NCI-H345 treated with DMSO at 0.1 percent for 48 hours (cell line): ENCODE results near the gene KLF7.
A peak's percentile ranks its signal among the peaks of the same experiment; 100 is the strongest.

Experiments
- DNase-seq: peaks from one replicate; lab custom pipeline; 2025; ENCODE audit not compliant: unreplicated experiment; lab: John Stamatoyannopoulos, UW

The KLF7 gene

DNA sequence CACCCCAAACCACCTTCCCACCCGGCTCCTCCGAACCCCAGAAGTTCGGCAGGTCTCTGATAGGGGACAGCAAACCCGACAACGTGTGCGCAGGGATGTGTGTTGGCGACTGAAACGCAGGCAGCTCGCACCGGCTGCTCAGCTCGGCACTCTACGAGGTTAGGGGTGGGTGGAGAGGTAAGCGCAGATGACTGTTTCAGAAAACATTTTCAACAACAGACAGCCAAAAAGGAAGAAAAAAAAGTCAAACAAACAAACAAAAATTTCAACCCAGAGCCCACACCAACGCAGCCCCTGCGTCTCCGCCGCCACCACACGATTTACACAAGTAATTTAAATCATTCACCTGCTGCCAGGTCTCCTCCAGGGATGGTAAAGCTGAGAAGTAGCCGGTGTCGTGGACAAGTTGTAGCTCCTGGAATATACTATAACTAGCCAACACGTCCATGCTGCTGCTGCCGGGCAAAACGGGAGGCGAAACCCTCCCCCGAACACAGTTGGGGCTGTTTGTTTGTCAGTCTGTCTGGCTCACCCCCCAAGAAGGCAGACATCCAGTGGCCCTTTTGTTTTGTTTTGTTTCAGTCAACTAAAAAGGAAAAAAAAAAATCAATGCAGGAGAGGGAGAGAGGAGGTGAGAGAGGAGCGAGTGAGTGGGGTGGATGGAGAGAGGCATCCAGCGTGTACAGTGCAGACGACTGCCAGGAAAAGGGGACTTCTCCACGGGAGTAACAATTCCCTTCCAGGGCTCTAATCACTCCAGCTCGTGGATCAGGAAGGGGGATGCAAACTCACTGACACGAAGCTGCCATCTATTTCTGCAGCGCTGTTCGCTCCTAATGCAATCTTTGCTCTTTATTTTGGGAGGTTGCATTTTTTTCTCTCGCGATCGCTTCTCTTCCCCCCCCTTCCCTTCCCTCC is at the start of gene KLF7:
KLF7 (minus strand) TSS at position 828 of the 918 bp plus-strand sequence; CDS start at position 448, 380 bp downstream.
- peak; percentile 59 for DNase-seq

DNA sequence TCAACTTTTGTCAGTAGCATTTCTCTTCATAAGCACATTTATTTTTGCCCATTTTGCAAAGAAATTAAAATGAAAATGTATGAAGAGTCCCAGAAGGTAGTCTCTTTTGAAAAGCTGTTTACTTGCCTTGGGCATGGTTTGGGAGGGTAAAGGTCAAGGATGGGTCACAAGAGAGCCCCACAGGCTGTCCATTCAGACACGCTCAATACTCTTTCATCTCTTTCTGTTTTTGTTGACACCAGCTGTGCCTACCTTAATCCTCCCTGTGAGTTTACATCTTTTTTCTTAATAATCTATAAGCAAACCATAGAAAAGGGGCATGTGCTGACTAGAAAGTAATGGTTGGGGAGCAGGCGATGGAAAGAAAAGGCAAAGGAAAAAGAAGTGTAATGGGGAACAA is 49.6 kb upstream of the KLF7 start:
- no peak for DNase-seq

DNA sequence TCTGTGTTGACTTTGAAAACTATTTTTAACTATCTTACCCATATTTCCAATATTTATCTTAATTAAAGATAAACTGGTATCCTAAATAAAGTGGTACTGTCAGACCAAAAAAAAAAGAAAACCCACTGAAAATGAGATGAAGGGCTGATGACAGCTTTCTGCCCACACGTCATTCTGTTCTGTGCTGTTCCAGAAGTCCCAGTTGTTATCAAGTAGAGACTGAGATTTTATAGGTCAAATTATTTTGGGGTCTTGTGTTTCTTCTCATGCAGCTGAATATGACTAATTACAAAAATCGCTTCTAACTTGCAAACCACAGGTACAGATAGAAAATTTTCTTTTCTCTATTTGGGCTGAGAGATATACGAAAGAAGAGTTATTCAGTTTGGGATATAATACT is 48.7 kb upstream of the KLF7 start:
- no peak for DNase-seq

DNA sequence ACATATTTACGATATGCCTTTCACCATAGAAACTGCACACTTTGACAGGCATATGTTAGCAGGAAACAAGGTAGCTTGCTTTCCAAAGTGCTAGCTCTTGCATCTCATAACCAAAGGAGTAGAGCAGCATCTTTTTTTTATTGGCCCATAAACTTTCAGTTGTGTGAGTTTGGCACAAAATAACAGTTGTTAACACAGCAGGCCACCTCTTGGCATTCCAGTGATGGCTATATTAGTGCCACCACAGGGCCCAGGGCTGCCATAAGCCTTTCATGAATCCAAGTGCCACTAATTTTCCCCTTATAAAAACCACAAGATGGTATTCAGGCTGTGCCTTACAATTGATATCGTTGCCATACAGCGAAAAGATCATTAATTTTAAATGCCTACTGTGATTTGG is 40.3 kb upstream of the KLF7 start:
- DNase-seq, result no peak

DNA sequence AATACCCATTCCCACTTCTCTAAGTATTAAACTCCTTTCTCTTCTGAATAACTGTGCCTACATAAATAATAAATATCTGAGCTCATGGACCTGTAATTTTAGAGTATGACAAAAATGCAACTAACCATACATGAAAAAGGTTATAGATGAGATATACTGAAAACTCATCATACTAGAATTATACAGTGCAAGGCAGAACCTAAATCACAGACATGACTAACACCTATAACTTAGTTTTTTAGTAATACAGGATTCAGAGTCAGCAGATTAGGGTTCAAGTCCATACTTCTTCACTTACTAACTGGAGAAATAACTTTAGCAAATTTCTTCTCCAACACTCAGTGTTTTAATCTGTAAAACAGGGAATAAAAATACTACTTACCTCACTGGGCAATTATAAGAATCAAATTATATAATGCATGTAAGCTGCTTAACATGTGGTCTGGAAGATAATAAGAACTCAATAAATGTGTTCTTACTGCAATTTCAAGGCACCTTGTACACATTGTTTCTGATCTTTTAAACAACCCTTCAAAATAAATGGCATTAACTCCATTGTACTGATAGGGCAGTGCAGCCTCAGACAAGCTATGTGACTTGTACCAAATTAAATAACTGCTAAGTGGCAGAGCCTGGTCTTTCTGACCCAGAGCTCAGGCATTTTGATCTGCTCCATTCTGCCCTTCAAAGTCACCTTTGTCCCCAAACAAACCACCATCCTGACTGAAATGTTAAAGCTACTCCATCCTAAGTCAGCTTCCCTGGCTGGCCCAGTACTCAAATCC is 39.6 kb upstream of the KLF7 start:
- DNase-seq, result no peak

DNA sequence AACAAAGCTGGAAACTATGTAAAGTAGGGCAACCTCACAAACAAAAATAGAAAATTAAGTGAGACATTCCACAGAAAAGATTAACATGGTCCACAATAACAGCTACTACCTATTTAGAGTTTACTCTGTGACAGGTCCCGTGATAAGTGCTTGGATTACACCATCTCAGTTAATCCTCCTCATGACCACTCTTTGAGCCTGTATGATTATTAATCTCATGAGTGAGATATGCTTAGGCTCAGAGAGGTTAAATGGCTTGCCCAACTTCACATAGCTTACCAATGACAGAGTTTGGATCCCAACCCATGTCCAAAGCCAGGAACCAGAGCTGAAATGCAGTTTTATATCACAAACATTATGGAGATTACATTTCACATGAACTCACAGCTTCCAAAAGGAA is 37.3 kb upstream of the KLF7 start:
- no peak for DNase-seq

DNA sequence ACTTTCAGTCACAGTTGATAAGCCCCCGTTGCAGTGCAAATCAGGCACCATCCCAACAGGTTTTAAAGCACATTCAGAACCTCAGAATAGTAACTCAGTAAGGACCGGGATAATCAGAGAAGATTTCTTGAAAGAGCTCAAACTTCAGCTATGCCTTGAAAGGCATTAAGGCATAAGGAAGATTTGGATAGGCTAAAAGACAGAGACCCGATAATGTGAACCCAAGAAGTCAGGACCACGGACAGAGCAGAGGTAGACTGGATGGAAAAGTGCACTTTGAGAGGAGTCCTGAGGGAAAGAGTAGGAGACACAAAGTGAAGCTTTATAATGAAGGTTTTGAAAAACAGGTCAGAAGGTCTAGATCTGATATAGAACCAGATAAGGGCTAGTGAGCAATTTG is 36.9 kb upstream of the KLF7 start:
- DNase-seq, result no peak

DNA sequence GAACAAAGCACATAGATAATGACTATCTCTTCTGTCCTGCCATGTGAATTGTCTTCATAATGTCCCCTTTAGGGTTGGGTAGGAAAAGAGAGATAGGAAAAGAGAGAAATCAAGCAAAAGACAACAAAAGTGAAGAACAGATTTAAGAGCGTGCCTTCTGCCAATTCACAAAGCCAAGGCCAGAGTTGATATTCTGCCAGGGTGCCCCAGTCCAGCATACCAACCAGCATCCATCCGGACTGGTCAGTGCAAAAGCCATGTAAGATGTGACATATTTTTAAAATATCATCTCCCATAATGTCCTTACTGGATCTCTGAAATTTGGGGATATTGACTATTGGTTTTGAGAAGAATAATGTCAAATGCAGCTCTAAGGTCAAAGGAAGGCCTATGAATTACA is 35.7 kb upstream of the KLF7 start:
- no peak for DNase-seq

DNA sequence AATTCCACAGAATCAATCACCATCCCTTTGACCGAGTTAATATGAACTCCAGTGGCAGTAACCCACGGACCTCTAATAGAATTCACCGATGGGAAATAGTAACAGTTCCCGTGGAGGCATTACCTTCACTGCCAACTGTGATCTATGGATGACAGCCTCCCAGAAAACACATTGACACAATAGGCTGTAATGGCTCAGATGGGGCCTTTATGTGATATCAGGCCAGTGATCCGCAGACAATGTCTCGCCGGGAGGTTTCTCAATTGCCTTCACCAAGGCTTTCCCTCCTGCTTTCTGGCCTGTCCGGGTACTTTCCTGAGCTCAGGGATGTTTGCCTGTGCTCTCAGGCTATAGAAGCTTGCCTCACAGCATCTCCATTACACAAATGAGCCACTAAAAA is 34.4 kb upstream of the KLF7 start:
- peak; percentile 31 for DNase-seq

DNA sequence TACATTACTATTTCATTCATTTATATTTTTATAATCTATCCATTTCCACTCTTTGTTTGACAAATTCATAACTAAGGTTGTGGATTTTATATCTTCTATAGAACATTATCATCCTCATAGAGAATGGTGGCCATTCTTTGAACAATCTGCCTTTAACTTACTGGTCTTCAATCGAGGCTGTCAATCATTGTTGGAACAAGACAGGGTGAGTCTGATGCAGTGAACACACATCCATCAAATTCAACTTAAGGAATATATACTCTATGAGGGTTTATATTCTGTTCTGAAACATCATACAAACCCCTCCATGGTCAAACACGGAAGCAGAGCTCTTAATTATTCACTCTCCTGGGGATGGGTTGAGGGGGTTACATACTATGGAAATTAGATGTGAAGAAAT is 28.3 kb upstream of the KLF7 start:
- DNase-seq, result no peak

DNA sequence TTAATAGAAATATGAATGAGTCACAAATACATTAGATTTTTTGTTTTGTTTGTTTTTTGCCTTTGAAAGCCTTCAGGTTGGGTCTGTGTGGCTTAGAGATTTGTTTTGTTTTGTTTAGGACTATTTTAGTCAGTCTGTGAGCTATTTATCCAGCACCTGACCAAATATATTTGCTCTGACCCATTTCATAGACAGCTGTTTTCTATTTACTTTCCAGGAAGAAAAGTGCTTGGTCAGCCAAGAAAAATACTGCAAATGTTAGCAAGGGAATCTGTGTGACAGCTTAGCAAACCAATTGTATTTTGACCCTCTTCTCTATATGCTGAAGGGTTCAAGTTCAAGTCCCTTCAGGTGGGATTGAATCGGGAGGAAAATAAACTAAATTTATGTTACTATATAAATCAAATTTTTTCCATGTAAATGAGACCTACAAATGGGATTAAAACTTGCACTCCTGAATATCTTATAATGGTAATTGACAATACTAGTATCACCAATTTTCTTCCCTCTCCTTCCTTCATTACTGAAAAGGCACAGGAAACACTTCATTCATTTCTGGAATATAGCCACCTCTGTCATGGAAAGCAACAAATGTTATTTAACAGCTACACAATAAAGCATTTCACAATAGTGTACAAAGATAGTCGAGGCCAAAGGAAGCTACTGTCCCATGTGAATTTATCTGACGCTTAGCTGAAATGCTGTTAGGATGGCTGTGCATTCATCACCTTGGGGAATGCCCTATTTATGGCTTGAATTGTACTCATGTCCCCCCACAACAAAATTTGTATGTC is 23.1 kb upstream of the KLF7 start:
- no peak for DNase-seq

DNA sequence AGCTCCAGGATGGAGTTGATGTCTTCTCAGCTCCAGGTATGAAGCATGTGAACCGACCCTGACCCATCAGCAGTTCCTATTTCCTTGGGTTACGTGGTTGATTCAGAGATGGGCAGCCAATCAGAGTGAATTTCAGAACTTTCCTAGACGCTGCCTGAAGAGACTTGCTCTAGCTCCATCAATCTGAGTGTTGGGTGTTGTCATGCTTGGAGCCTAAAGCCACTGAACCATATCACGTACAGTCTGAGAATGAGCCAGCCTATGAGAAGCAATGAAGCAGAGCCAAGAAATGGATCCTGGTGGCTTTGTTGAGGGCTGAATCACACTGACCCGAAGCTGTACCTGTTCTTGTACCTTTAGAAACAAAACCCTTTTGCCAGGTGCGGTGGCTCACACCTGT is 19.6 kb upstream of the KLF7 start:
- no peak for DNase-seq

DNA sequence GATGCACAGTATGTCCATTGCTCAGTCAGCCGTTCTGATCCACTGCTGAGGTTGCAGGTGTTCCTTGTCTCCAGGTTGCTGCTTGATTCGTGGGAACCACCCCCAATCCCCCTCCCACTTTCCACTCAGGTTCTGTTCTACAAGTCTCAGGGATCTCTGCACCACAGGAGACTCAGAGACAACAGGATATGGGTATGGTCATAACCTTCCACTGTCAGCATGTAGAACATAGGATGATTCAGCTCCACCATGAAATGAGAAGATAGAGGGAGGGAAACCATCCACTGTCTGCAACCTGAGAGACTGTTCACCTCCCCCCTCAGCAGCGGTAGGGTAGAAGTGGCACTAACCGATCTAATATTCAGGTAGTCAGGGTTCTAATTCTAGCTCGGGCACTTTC is 19.0 kb upstream of the KLF7 start:
- no peak for DNase-seq

DNA sequence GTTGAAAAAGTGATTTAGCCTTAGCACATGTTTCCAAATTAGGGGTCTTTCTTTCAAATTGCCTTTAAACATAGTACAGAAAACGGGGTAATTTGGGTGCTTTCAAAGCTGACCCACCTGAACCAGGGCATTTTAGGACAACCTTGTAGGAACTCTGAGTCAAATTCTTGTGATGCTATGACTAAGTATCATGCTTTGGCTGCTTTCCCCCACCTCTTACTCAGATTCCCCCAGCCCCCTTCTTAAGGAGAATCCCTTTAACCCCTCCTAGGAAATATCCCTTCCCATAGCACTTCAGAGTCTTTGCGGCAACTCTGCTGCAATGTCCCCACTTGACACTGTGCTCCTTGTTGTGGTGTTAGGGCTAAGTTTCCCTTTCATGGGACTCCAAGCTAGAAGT is 18.6 kb upstream of the KLF7 start:
- no peak for DNase-seq

DNA sequence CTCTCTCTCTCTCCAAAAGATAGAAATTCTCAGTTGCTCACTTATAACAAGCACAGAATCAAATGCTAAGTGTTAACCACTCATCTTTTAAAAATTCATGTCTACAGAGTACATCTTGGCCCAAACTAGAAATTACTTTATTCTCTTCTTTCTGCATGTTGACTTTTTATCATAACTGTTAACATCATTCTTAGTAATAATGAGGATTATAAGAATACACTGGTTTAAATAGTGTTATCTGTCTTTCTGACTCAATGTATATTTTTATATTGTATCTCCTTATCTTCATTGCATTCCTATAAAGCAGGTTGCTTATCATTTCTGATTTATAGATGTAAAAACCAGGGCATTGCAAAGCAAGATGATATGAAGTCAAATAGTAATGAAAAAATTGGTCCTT is 17.8 kb upstream of the KLF7 start:
- DNase-seq, result no peak

DNA sequence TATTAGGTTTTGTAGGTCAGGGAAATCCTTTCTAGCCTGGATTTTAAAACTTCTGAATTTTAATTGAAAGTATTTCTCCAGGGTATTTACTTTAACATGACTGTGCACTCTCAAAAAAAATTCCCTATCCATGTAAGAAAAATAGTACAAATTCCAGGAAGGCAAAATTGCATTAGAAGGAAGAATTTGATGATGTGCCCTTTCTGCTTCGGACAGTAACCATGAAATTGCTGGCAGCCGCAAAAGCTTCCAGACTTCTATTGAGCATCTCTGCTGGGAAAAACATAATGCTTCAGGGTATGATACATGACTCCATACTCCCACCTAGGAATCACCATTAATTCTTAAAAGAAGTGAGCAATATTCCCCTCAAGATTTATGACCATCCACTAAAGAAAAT is 17.2 kb upstream of the KLF7 start:
- no peak for DNase-seq

DNA sequence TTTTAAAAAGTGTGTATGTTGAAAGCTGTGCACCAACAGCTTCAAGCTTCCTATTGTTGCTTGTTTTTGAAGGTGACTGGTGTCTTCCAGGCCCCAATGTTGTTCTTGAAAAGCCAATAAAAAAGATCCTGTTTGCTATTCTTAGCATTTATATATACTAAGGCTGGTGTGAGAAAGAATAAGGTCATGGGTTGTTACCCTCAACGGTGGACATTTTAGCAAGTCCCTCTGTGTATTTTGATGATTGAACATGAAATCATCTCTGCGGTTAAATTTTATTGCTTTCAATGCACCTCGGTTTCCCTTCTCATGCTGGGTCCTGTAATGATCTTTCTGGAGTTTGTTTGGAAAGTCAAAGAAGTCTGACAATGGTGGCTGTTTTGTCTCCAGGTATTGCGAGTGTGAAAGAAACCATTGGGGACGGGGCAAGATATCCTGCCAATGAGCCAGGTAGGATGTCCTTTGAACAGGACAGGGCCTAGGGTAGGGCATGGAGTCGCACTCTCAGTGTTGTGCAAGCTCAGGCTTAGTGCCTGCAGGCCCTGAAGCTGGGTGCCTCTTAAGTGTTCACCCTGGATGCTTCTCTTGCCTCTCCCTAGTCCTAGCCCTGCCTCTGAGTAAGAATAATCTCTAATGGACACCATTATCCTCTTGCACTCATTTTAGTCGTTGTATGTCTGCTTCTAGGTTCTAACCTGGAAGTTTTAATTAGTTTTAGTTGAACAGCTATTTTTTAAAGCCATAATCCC is 16.0 kb upstream of the KLF7 start:
- DNase-seq, result no peak

DNA sequence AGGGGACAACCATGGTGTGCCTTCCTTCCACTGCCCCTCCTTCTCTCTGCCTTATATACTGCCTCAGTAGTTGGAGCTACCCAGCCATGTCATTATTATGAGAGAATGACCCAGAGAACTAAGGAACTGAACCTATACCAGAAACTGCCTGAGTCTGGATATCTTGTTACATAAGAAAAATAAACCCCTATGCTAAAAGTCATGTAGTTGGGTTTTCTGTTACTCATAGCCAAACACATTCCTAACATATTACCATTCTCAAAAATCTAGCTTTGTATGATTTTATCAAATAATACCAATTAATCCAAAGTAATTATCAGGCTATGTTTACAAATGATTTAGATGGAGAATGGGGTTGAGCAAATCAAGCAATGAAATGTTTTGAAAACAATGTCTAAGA is 15.0 kb upstream of the KLF7 start:
- no peak for DNase-seq

DNA sequence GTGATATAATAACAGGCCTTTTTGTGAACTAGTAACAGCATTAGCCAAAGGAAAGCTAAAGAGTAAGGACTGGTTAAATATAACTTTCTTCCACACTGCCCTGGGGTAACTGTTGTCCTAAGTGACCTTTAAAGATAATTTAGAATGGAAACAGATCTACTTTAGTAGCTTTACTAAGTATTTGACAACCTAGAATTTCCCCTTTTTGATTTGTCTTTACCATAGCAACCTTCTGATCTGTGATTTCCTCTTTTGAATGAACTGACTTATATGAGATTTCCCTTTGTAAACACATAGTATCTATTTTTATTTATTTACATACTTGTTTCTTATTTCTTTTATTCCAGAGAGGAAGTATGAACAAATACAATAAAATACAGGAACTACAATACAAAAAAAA is 10.5 kb upstream of the KLF7 start:
- DNase-seq, result no peak

DNA sequence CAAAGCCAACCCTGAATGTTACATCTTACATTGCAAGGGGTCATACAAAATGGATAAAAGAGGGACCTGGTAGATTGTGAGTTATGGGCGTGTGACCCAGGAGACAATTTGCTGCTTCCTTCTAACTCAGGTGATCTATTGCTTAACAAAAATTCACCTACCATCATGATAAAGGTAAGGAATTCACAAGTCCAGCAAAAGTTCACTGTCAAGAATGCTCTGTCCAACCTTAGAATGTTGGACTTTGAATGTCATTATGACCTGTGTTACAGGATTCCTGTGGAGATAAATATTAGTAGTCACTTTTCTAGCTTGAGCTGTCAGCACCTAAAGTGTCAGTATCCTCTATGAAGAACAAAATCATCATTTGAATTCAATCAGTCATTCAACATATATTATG is 7.9 kb upstream of the KLF7 start:
- no peak for DNase-seq
